GOT3 (cell line): Measurements from ENCODE around the gene ARRDC5.
"Not testable (repeated sequence)": the region's sequence is repeated elsewhere in the genome, so short reads cannot be mapped to it uniquely, and the experiment has no call there.

Experiments
- DNase-seq: peaks from one replicate; lab custom pipeline; 2025; ENCODE audit warnings: mixed read lengths; lab: John Stamatoyannopoulos, UW

ARRDC5 gene

GRCh38 chr19:4902796-4903195, at the start of gene ARRDC5:
TSS of gene ARRDC5 (minus strand) at chr19:4902896. CDS start at chr19:4902825, 71 bp downstream.
- DNase-seq, result no peak

DNA sequence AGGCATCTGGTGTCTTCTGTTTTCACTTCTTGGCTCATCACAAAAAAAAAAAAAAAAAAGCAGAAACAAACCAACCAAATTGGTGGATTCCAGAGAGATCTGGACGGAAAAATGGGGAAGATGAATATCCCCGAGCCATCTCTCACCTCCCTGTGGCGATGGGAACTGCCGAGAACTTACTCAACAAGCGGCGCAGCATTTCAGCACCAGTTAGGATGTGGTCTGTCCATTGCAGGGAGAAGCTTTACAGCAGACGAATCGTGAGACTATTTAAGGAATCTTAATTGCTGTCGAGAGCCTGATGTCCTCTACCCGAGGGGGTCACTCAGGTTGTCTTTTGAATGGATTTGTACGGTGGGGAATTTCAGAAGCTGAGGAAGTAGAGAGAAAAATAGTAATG, 49.0 kb upstream of the ARRDC5 start:
- no peak for DNase-seq

DNA sequence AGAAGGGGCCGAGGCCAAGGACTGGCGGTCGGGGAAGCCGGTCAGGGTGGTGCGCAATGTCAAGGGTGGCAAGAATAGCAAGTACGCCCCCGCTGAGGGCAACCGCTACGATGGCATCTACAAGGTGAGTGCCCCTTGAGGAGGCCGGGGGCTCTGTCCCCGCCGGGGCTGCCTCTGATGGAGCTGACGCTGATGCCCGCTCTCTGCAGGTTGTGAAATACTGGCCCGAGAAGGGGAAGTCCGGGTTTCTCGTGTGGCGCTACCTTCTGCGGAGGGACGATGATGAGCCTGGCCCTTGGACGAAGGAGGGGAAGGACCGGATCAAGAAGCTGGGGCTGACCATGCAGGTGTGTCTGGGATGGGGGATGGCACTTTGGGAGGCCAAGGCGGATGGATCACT, 48.0 kb upstream of the ARRDC5 start:
- DNase-seq, result not testable (repeated sequence)

GRCh38 chr19:4941638-4942169, 39.0 kb upstream of the ARRDC5 start:
- not testable (repeated sequence) for DNase-seq

DNA sequence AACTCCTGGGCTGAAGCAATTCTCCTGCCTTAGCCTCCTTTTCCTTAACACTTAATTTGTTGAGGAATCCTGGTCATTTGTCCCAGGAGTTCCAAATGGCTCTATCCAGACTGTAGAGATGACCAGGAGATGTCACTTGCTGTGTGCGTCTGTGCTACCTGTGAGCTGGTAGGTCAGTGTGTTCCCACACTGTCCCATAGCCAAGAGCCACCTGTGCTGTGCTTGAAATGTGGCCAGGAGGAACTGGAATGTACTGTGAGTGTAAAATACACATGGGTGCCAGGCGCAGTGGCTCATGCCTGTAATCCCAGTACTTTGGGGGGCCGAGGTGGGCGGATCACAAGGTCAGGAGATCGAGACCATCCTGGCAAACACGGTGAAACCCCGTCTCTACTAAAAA, 36.8 kb upstream of the ARRDC5 start:
- no peak for DNase-seq

GRCh38 chr19:4938461-4938860, 35.8 kb upstream of the ARRDC5 start:
- DNase-seq, result not testable (repeated sequence)

DNA sequence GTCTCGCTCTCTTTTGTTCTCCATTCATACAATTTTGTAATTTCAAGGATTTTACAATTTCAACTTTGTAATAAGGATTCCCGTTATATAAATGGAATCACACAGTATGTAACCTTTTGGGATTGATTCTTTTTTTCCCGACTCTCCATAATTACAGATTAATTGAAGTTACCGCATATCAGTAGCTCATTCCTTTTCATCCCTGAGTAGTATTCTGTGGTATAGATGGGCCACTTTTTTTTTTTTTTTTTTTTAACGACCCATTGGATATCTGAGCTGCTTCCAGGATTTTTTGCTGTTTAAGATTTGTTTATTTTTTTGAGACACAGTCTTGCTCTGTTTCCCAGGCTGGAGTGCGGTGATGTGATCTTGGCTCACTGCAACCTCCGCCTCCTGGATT, 34.4 kb upstream of the ARRDC5 start:
- no peak for DNase-seq

- no peak for DNase-seq
These were observed 32.7 kb upstream of the ARRDC5 start for GRCh38 chr19:4935444-4935843.

DNA sequence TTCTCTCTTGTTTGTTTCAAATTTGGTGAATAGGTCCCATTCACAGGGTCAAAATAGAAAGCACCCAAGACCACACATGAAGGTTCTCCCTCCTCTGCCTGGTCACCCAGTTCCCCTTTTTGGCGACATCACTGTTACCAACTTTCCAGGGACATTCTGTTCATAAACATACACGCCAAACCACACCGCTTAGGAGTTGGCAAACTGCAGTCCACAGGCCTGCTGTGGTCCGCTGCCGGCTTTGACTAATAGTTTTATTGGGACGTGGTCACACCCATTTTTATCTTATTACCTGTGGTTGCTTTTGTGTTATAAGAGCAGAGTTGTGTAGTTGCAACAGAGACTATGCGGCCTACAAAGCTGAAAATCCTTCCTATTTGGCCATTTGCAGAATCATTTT, 30.8 kb upstream of the ARRDC5 start:
- no peak for DNase-seq

DNA sequence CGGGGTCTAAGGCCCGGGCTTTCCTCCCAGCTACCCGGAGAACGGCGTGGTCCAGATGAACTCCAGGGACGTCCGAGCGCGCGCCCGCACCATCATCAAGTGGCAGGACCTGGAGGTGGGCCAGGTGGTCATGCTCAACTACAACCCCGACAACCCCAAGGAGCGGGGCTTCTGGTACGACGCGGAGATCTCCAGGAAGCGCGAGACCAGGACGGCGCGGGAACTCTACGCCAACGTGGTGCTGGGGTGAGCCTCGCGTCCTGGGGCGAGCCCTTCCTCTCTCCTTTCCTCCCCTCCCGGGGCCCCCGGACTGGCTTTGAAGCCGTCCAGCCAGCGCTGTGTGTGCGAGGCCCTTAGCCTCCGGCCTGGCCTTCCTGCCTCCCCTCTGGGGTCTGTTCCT, 30.0 kb upstream of the ARRDC5 start:
- no peak for DNase-seq

DNA sequence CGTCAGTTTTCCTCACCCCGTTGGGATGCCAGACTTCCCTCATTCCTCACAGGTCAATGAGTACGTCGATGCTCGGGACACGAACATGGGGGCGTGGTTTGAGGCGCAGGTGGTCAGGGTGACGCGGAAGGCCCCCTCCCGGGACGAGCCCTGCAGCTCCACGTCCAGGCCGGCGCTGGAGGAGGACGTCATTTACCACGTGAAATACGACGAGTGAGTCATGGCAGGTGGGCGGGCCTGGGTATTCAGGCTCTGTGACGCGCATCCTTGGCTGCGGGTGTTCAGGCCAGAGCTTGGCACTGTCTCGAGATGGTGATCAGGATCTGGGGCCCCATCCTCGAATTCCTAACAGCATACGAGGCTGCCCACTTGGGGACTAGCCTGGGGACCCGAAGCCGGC, 28.0 kb upstream of the ARRDC5 start:
- no peak for DNase-seq

DNA sequence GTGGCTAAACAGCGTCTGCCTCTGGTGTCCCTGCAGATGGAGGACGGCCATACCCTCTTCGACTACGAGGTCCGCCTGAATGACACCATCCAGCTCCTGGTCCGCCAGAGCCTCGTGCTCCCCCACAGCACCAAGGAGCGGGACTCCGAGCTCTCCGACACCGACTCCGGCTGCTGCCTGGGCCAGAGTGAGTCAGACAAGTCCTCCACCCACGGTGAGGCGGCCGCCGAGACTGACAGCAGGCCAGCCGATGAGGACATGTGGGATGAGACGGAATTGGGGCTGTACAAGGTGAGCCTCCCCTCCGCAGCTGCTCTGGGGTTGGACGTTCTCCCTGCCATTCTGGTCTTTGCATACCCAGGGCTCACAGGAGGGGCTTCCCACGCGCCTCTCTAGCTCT, 26.5 kb upstream of the ARRDC5 start:
- DNase-seq, result no peak

- DNase-seq, result no peak
These were observed 20.6 kb upstream of the ARRDC5 start for GRCh38 chr19:4923276-4923747.

DNA sequence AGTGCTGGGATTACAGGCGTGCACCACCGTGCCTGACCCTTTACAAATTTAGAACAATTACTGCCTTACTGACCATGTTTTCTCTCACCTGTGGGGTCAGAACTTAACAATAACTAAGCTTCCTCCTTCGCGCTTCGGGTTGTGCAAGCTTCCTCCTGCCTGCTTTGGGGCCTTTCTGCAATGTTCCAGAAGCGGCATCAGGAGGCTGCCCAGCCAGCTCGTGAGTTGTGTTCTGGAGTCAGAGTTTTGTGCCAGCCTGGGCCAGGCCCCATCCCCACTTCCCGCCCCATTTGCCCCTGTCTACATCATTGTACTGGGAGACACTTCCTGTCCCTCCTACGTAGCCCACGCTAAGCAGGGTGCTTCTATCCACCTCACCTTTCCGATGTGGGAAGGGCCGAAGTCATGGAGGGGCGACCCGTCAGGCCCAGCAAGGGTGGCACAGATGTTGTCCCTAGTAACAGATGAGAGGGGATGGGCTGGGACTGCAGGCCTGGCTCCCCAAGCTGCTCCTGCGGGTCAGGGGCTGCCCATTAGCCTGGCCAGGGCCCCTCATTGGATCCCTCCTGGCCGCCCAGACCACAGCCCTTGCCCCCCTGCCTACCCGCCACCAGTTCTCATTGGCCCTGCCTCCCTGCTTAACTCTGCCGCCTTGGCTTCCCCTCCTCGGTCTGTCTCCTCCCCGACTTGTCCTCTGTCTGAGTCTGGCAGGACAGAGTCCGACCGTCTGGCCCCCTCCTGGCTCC, 20.0 kb upstream of the ARRDC5 start:
- DNase-seq, result no peak

GRCh38 chr19:4916292-4917082, 13.8 kb upstream of the ARRDC5 start:
- no peak for DNase-seq

GRCh38 chr19:4914736-4915501, 12.2 kb upstream of the ARRDC5 start:
- DNase-seq, result no peak

DNA sequence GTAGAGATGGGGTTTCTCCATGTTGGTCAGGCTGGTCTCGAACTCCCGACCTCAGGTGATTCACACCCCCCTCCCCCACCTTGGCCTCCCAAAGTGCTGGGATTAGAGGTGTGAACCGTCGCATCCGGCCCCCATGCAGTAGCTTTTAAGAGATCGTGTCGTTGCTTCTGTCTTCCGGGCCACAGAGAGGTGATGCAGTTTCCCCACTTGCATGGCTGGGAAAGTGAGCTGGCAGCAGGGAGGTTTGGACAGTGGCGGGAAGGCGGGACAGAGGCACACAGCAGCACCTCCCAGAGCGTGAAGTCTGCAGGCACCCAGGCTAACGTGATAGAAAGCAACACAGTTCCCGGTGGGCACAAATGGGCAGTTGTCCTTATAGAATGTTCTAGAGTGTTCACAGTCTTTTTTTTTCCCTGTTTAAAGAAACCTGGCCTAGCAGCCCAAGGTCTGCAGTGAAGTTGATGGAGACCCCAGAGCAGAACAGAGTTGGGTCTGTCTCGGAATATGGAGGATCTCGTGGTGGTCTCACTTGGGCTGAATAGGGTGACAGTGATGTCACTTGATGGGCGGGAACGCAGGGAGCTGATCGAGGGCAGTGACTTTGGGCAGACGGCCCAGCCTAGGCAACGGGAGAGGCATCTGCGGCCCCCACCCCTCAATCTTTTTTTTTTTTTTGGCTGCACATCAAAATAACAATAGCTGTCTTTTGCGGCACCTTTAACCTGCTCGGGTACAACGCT, 11.5 kb upstream of the ARRDC5 start:
- no peak for DNase-seq

GRCh38 chr19:4911786-4912672, 9.3 kb upstream of the ARRDC5 start:
- peak; percentile 90 for DNase-seq

GRCh38 chr19:4911314-4911713, 8.6 kb upstream of the ARRDC5 start:
- no peak for DNase-seq

- no peak for DNase-seq
These were observed 8.0 kb upstream of the ARRDC5 start for GRCh38 chr19:4910594-4911281.
